RWPE1 (cell line): ENCODE results near the gene ADNP2.

Source experiments
- CTCF ChIA-PET: fragments of 350-600 bp; sonication (Branson Sonifier 250); formaldehyde crosslinking; extraction: SDS; loops from one replicate; lab custom pipeline; 2021; lab: Yijun Ruan, JAX
- POLR2A ChIA-PET: fragments of 400-600 bp; formaldehyde crosslinking; extraction: SDS; loops from one replicate; lab custom pipeline; 2020; ENCODE audit warnings: antibody characterized with exemption; ENCODE audit not compliant: low non-redundant PET; lab: Yijun Ruan, JAX
- DNase-seq: peaks from one replicate; pipeline ENCODE4 v3.0.0; 2012; ENCODE audit warnings: low spot score
- H3K27ac ChIP-seq: fragments of 450-650 bp; 2 replicates; pipeline ENCODE4 v1.5.1; 2017
- TF ChIP-seq, protein P1 (sequence below): fragments of 450-650 bp; conservative IDR thresholded peaks from 2 replicates; pipeline ENCODE4 v1.5.1; 2017; ENCODE audit warnings: low read depth, mild to moderate bottlenecking

The ADNP2 gene

GRCh38 chr18:80133124-80133523 lies 24.1 kb downstream of the ADNP2 start:
- ChIA-PET POLR2A (no interaction called here), CTCF (no interaction called here)
- H3K27ac ChIP-seq = no peak overlapping the region
- TF ChIP-seq, protein P1, sequence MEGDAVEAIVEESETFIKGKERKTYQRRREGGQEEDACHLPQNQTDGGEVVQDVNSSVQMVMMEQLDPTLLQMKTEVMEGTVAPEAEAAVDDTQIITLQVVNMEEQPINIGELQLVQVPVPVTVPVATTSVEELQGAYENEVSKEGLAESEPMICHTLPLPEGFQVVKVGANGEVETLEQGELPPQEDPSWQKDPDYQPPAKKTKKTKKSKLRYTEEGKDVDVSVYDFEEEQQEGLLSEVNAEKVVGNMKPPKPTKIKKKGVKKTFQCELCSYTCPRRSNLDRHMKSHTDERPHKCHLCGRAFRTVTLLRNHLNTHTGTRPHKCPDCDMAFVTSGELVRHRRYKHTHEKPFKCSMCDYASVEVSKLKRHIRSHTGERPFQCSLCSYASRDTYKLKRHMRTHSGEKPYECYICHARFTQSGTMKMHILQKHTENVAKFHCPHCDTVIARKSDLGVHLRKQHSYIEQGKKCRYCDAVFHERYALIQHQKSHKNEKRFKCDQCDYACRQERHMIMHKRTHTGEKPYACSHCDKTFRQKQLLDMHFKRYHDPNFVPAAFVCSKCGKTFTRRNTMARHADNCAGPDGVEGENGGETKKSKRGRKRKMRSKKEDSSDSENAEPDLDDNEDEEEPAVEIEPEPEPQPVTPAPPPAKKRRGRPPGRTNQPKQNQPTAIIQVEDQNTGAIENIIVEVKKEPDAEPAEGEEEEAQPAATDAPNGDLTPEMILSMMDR = no peak
- no peak for DNase-seq

GRCh38 chr18:80135136-80135535 lies 26.1 kb downstream of the ADNP2 start:
- ChIA-PET POLR2A (interaction anchor here (0.7 kb wide), 1 partner anchor 146 kb away, joined by 3 read pairs; no protein-coding TSS in a partner anchor), CTCF (no interaction called here)
- no peak for DNase-seq
- TF ChIP-seq, protein P1 = no peak
- no peak overlapping the region for H3K27ac ChIP-seq

GRCh38 chr18:80136679-80137078 lies 27.6 kb downstream of the ADNP2 start:
- TF ChIP-seq, protein P1 = no peak
- ChIA-PET POLR2A (no interaction called here), CTCF (no interaction called here)
- H3K27ac ChIP-seq = no peak overlapping the region
- DNase-seq = no peak

- ChIA-PET POLR2A (no interaction called here), CTCF (no interaction called here)
- H3K27ac ChIP-seq = no peak overlapping the region
These were observed 28.1 kb downstream of the ADNP2 start for GRCh38 chr18:80137137-80137536.

GRCh38 chr18:80137976-80138375 lies 28.9 kb downstream of the ADNP2 start:
- no peak for DNase-seq
- ChIA-PET POLR2A (no interaction called here), CTCF (no interaction called here)
- TF ChIP-seq, protein P1 = no peak
- H3K27ac ChIP-seq = no peak overlapping the region

More at GRCh38 chr18:80137137-80137536, 28.1 kb downstream of the ADNP2 start:
- DNase-seq = no peak
- TF ChIP-seq, protein P1 = no peak

GRCh38 chr18:80140455-80140985 lies 31.5 kb downstream of the ADNP2 start:
- CTCF ChIA-PET = no interaction called here
- H3K27ac ChIP-seq = no peak overlapping the region
- TF ChIP-seq, protein P1 = no peak
- POLR2A ChIA-PET = no interaction called here
- DNase-seq = no peak
